HG02610 (cell line): ENCODE data around the gene MTA3.

Experiments
- ATAC-seq: cut with Tn5 transposase; IDR thresholded peaks from one replicate; pipeline ENCODE4 v1.9.1; 2021; ENCODE audit warnings: mild to moderate bottlenecking, moderate library complexity; ENCODE audit not compliant: unreplicated experiment

Gene MTA3

GRCh38 chr2:42799881-42800280, 231.4 kb downstream of the MTA3 start:
- ATAC-seq, result no peak

GRCh38 chr2:42800461-42800962, 232.1 kb downstream of the MTA3 start:
- ATAC-seq, result no peak

GRCh38 chr2:42800981-42801380, 232.5 kb downstream of the MTA3 start:
- ATAC-seq, result no peak

GRCh38 chr2:42801381-42801780, 232.9 kb downstream of the MTA3 start:
- ATAC-seq, result no peak

GRCh38 chr2:42802150-42802549, 233.7 kb downstream of the MTA3 start:
- ATAC-seq, result no peak

GRCh38 chr2:42804338-42804737, 235.9 kb downstream of the MTA3 start:
- no peak for ATAC-seq

GRCh38 chr2:42804891-42805290, 236.5 kb downstream of the MTA3 start:
- no peak for ATAC-seq
